Testis (tissue), 2 donors: ENCODE data around the gene ANO7.

Source experiments
- CTCF ChIP-seq, 3 experiments: fragments of 450-650 bp in 2 of 3; fragments of 200-600 bp in 1 of 3; sonication (generic) in 1 of 3; IDR thresholded peaks; one replicate each; pipeline ENCODE4 v1.5.1; 2016 to 2019; ENCODE audit warnings: antibody characterized with exemption in 3 of 3, mild to moderate bottlenecking in 2 of 3, moderate library complexity in 1 of 3
- POLR2A ChIP-seq: fragments of 450-650 bp; IDR thresholded peaks from one replicate; pipeline ENCODE4 v1.6.1; 2017; ENCODE audit warnings: antibody characterized with exemption, mild to moderate bottlenecking, moderate library complexity

GRCh38 chr2:241183221-241183620 is 5.3 kb upstream of the ANO7 start:
- no peak for TF ChIP-seq CTCF (IDR thresholded peaks at IDR 0.05)
- TF ChIP-seq POLR2A = no peak
